ENCODE results near the gene PINLYP. TPM values are rescaled to one million over a fixed set of nuclear protein-coding genes. Genes with fewer than 3 reads are reported as not detected.

The PINLYP gene
- total and polyA plus RNA-seq, 2 of the 13 experiments (the other 11 are each of a cell fraction or from before 2014, with no cell fraction given), result 0.21 to 0.24 TPM

DNA sequence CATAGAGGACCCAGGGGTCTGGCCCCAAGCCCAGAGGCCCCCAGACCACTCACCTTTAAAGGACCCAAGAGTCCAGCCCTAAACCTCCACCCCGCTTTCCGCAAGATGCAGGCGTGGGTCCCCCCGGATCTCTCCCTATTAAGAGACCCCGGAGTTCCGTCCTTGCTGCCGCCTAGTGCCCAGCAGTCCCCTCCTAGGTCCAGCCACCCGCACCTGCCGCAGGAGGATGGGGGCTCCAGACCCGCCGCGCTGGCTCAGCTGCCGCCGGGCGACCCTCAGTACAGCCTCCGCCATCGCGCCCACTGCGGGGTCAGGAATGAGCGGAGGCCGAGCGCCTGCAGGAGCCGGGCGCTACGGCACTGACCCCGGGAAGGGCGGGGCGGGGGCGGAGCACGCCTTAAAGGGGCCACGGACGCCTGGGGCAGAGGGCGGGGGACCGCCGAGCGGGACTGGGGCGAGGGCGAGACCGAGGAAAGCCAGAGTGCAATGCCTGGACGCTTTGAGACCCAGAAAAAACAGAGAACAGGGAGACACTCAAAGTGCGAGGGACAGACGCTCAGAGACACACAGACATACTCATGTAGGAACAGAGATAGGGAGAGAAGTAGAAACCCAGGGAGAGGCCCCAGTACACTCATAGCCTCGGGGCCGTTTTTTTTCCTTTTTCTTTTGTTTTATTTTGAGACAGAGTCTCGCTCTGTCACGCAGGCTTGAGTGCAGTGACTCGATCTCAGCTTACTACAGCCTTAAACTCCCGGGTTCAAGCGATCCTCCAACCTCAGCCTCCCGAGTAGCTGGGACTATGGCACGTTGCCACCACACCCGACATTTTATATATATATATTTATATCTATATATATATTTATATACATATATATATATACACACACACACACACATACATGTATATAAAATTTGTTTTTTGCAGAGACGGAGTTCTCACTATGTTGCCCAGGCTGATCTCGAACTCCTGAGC lies 48.4 kb upstream of the PINLYP start, which contains the start of gene ETHE1 (continued):
- TF ChIP-seq E2F2 (CRISPR knock-in tag; IDR thresholded peaks at IDR 0.05; ENCODE audit: borderline replicate concordance) (no peak), PCBP1 (IDR thresholded peaks at IDR 0.05; ENCODE audit: borderline replicate concordance, low read depth, low read length) (no peak), CBFB (CRISPR knock-in tag; IDR thresholded peaks at IDR 0.05) (no peak), SMC3 (IDR thresholded peaks at IDR 0.05; ENCODE audit: low read length) (no peak), ATF5 (CRISPR knock-in tag; IDR thresholded peaks at IDR 0.05; ENCODE audit: low read depth) (no peak), ZNF672 (CRISPR knock-in tag; IDR thresholded peaks at IDR 0.05) (no peak), AFF4 (CRISPR knock-in tag; IDR thresholded peaks at IDR 0.05) (no peak), ZNF790 (CRISPR knock-in tag; IDR thresholded peaks at IDR 0.05; ENCODE audit: borderline replicate concordance) (no peak), MEF2D (CRISPR knock-in tag; IDR thresholded peaks at IDR 0.05) (no peak), HMG20B (CRISPR knock-in tag; conservative IDR thresholded peaks at IDR 0.05) (0 out of 2 replicates have a peak, but pooled peaks have one; percentile 14), ZNF660 (CRISPR knock-in tag; IDR thresholded peaks at IDR 0.05; ENCODE audit: borderline replicate concordance, low read depth) (no peak), TMF1 (CRISPR knock-in tag; IDR thresholded peaks at IDR 0.05; ENCODE audit: low read depth) (0 out of 2 replicates have a peak, but pooled peaks have one; percentile 68), SOX5 (CRISPR knock-in tag; IDR thresholded peaks at IDR 0.05; ENCODE audit: borderline replicate concordance) (peak; percentile 26; the same call in 1 of the 2 replicates), SKIL (CRISPR knock-in tag; IDR thresholded peaks at IDR 0.05; ENCODE audit: borderline replicate concordance) (no peak)
- TF ChIP-seq, protein P1, sequence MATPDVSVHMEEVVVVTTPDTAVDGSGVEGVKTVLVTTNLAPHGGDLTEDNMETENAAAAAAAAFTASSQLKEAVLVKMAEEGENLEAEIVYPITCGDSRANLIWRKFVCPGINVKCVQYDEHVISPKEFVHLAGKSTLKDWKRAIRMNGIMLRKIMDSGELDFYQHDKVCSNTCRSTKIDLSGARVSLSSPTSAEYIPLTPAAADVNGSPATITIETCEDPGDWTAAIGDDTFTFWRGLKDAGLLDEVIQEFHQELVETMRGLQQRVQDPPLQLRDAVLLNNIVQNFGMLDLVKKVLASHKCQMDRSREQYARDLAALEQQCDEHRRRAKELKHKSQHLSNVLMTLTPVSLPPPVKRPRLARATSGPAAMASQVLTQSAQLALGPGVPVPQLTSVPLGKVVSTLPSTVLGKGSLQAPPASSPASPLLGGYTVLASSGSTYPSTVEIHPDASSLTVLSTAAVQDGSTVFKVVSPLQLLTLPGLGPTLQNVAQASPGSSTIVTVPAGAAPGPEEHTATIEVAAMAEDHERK (CRISPR knock-in tag; IDR thresholded peaks at IDR 0.05; ENCODE audit: low read depth), result no peak
- TF ChIP-seq, protein P2, sequence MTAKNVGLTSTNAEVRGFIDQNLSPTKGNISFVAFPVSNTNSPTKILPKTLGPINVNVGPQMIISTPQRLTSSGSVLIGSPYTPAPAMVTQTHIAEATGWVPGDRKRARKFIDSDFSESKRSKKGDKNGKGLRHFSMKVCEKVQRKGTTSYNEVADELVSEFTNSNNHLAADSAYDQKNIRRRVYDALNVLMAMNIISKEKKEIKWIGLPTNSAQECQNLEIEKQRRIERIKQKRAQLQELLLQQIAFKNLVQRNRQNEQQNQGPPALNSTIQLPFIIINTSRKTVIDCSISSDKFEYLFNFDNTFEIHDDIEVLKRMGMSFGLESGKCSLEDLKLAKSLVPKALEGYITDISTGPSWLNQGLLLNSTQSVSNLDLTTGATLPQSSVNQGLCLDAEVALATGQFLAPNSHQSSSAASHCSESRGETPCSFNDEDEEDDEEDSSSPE (CRISPR knock-in tag; IDR thresholded peaks at IDR 0.05), result peak; percentile 56; the same call in 1 of the 2 replicates

All from HepG2 (cell line).